Measurements from ENCODE around the gene TTC12.

Gene TTC12

GRCh38 chr11:113398669-113399430 is 84.5 kb downstream of the TTC12 start:
- Histone ChIP-seq H4K20me1 (ENCODE audit: insufficient read depth, low read length) (no peaks in the 10 kb centered on the region), H3K27me3 (replicated peaks; ENCODE audit: insufficient read depth, low read length) (no peaks in the 10 kb centered on the region), H3K4me3 (ENCODE audit: low read length) (no peak overlapping the region), H3K9ac (ENCODE audit: low read length) (no peak overlapping the region), H3K79me2 (ENCODE audit: low read length) (no peaks in the 10 kb centered on the region), H3F3A (ENCODE audit: insufficient read depth, low read length) (no peaks in the 10 kb centered on the region), H3K9me3 (replicated peaks; ENCODE audit: insufficient read depth, low read length) (no peaks in the 10 kb centered on the region), H3K4me2 (ENCODE audit: low read depth, low read length) (no peak overlapping the region), H3K27ac (ENCODE audit: low read length) (no peak overlapping the region), H3K36me3 (replicated peaks; ENCODE audit: insufficient read depth, low read length) (no peaks in the 10 kb centered on the region), H3K4me1 (ENCODE audit: low read length) (no peaks in the 10 kb centered on the region), H2AFZ (ENCODE audit: low read length) (no peak overlapping the region), H3K9me2 (replicated peaks; ENCODE audit: insufficient read depth, low read length) (no peaks in the 10 kb centered on the region)
- TF ChIP-seq EZH2phosphoT487 (IDR thresholded peaks at IDR 0.05; ENCODE audit: low read length), result no peak
- TF ChIP-seq EZH2 (optimal IDR thresholded peaks at IDR 0.05; ENCODE audit: low read depth, low read length), result no peak
- TF ChIP-seq CTCF (IDR thresholded peaks at IDR 0.05; ENCODE audit: low read length), result no peak
- DNase-seq, result no peak

GRCh38 chr11:113400631-113401230 is 86.3 kb downstream of the TTC12 start:
- Histone ChIP-seq H3K36me3 (replicated peaks; ENCODE audit: insufficient read depth, low read length) (no peaks in the 10 kb centered on the region), H4K20me1 (ENCODE audit: insufficient read depth, low read length) (no peaks in the 10 kb centered on the region), H3K4me2 (ENCODE audit: low read depth, low read length) (no peak overlapping the region), H2AFZ (ENCODE audit: low read length) (no peak overlapping the region), H3K9me2 (replicated peaks; ENCODE audit: insufficient read depth, low read length) (no peaks in the 10 kb centered on the region), H3F3A (ENCODE audit: insufficient read depth, low read length) (no peaks in the 10 kb centered on the region), H3K27ac (ENCODE audit: low read length) (no peak overlapping the region), H3K79me2 (ENCODE audit: low read length) (no peaks in the 10 kb centered on the region), H3K9ac (ENCODE audit: low read length) (no peak overlapping the region), H3K4me1 (ENCODE audit: low read length) (no peaks in the 10 kb centered on the region), H3K27me3 (replicated peaks; ENCODE audit: insufficient read depth, low read length) (no peaks in the 10 kb centered on the region), H3K4me3 (ENCODE audit: low read length) (no peak overlapping the region), H3K9me3 (replicated peaks; ENCODE audit: insufficient read depth, low read length) (no peaks in the 10 kb centered on the region)
- DNase-seq, result no peak
- TF ChIP-seq CTCF (IDR thresholded peaks at IDR 0.05; ENCODE audit: low read length) (no peak), EZH2 (optimal IDR thresholded peaks at IDR 0.05; ENCODE audit: low read depth, low read length) (no peak), EZH2phosphoT487 (IDR thresholded peaks at IDR 0.05; ENCODE audit: low read length) (no peak)

- Histone ChIP-seq H3K9me2 (replicated peaks; ENCODE audit: insufficient read depth, low read length) (no peaks in the 10 kb centered on the region), H3K27me3 (replicated peaks; ENCODE audit: insufficient read depth, low read length) (no peaks in the 10 kb centered on the region), H3K4me3 (ENCODE audit: low read length) (no peak overlapping the region), H3F3A (ENCODE audit: insufficient read depth, low read length) (no peaks in the 10 kb centered on the region), H3K4me1 (ENCODE audit: low read length) (no peaks in the 10 kb centered on the region), H3K79me2 (ENCODE audit: low read length) (no peaks in the 10 kb centered on the region), H4K20me1 (ENCODE audit: insufficient read depth, low read length) (no peaks in the 10 kb centered on the region), H3K36me3 (replicated peaks; ENCODE audit: insufficient read depth, low read length) (no peaks in the 10 kb centered on the region), H3K9ac (ENCODE audit: low read length) (no peak overlapping the region), H3K27ac (ENCODE audit: low read length) (no peak overlapping the region), H2AFZ (ENCODE audit: low read length) (no peak overlapping the region), H3K9me3 (replicated peaks; ENCODE audit: insufficient read depth, low read length) (no peaks in the 10 kb centered on the region), H3K4me2 (ENCODE audit: low read depth, low read length) (no peak overlapping the region)
- TF ChIP-seq EZH2phosphoT487 (IDR thresholded peaks at IDR 0.05; ENCODE audit: low read length), result no peak
- TF ChIP-seq CTCF (IDR thresholded peaks at IDR 0.05; ENCODE audit: low read length), result no peak
- no peak for TF ChIP-seq EZH2 (optimal IDR thresholded peaks at IDR 0.05; ENCODE audit: low read depth, low read length)
- DNase-seq, result no peak
Observed at GRCh38 chr11:113401718-113402117, 87.3 kb downstream of the TTC12 start.
